ENCODE results near the gene UPK3BL2.
"Not testable (repeated sequence)": the region's sequence is repeated elsewhere in the genome, so short reads cannot be mapped to it uniquely, and the experiment has no call there.

DNA sequence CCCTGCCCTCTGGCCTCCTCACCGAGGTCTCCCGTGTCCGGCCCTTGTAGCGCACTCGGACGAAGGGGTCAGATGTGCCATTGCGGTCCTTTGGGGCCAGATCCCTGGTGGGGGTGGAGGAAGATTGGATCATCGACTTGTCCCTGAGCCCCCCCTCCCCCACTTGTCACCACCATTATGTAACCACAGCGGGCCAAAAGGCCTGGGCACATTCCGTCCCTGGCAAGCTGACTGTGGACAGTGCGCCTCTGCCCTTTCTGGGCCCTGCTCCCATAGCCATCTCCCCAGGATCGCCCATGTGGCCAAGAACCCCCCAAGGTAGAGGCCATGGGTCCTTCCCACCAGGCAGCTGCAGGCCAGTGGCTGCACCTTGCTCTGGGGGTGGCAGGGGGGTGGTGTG lies 40.4 kb downstream of the UPK3BL2 start:
- TF ChIP-seq POLR2A (IDR thresholded peaks at IDR 0.05; ENCODE audit: low read depth, low read length); GATA2 (IDR thresholded peaks at IDR 0.05; ENCODE audit: insufficient read depth, insufficient read length, low read depth, low read length); POLR2AphosphoS5 (IDR thresholded peaks at IDR 0.05; ENCODE audit: insufficient read depth, low read depth, low read length): not testable (repeated sequence)
- TF ChIP-seq, protein P1, sequence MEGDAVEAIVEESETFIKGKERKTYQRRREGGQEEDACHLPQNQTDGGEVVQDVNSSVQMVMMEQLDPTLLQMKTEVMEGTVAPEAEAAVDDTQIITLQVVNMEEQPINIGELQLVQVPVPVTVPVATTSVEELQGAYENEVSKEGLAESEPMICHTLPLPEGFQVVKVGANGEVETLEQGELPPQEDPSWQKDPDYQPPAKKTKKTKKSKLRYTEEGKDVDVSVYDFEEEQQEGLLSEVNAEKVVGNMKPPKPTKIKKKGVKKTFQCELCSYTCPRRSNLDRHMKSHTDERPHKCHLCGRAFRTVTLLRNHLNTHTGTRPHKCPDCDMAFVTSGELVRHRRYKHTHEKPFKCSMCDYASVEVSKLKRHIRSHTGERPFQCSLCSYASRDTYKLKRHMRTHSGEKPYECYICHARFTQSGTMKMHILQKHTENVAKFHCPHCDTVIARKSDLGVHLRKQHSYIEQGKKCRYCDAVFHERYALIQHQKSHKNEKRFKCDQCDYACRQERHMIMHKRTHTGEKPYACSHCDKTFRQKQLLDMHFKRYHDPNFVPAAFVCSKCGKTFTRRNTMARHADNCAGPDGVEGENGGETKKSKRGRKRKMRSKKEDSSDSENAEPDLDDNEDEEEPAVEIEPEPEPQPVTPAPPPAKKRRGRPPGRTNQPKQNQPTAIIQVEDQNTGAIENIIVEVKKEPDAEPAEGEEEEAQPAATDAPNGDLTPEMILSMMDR (IDR thresholded peaks at IDR 0.05; ENCODE audit: extremely low read depth in 1 of 2, insufficient read depth in 1 of 2, low read depth in 1 of 2, low read length in 2 of 2): not testable (repeated sequence)
- TF ChIP-seq, protein P2, sequence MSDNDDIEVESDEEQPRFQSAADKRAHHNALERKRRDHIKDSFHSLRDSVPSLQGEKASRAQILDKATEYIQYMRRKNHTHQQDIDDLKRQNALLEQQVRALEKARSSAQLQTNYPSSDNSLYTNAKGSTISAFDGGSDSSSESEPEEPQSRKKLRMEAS (IDR thresholded peaks at IDR 0.05; ENCODE audit: insufficient read depth, insufficient read length): not testable (repeated sequence)

All from endothelial cell of umbilical vein (primary cell).